ENCODE data around the gene ITM2C.

The ITM2C gene

GRCh38 chr2:230881840-230882239, 17.1 kb downstream of the ITM2C start:
- DNase-seq (ENCODE audit: low read depth in 1 of 2, low spot score in 1 of 2): no peak
- Histone ChIP-seq H3K27me3 (ENCODE audit: insufficient read depth, poor library complexity, severe bottlenecking) (no peaks in the 10 kb centered on the region), H3K4me3 (replicated peaks; ENCODE audit: insufficient read depth, low read length) (no peak overlapping the region), H3K27ac (replicated peaks) (no peak overlapping the region)
- TF ChIP-seq GABPA (IDR thresholded peaks at IDR 0.05; ENCODE audit: low read depth): no peak
- TF ChIP-seq REST (IDR thresholded peaks at IDR 0.05; ENCODE audit: insufficient replicate concordance, low read depth): no peak
- no peak for TF ChIP-seq CTCF (IDR thresholded peaks at IDR 0.05; ENCODE audit: insufficient read depth, low read length)
- TF ChIP-seq POLR2AphosphoS5 (IDR thresholded peaks at IDR 0.05; ENCODE audit: low read depth): no peak
- TF ChIP-seq SPI1 (IDR thresholded peaks at IDR 0.05; ENCODE audit: borderline replicate concordance, low read depth): no peak

GRCh38 chr2:230885463-230886130, 20.9 kb downstream of the ITM2C start:
- Histone ChIP-seq H3K27ac (replicated peaks) (peak overlapping the region; percentile 3; the same call in 1 of the 2 replicates), H3K4me3 (replicated peaks; ENCODE audit: insufficient read depth, low read length) (no peak overlapping the region), H3K27me3 (ENCODE audit: insufficient read depth, poor library complexity, severe bottlenecking) (no peaks in the 10 kb centered on the region)
- TF ChIP-seq SPI1 (IDR thresholded peaks at IDR 0.05; ENCODE audit: borderline replicate concordance, low read depth) (no peak), POLR2AphosphoS5 (IDR thresholded peaks at IDR 0.05; ENCODE audit: low read depth) (no peak), CTCF (IDR thresholded peaks at IDR 0.05; ENCODE audit: insufficient read depth, low read length) (no peak), REST (IDR thresholded peaks at IDR 0.05; ENCODE audit: insufficient replicate concordance, low read depth) (no peak), GABPA (IDR thresholded peaks at IDR 0.05; ENCODE audit: low read depth) (no peak)
- peak in 1 of 2 experiments; percentile 79 for DNase-seq (ENCODE audit: low read depth in 1 of 2, low spot score in 1 of 2)

- no peak overlapping the region for H3K27ac ChIP-seq (replicated peaks)
- no peaks in the 10 kb centered on the region for H3K27me3 ChIP-seq (ENCODE audit: insufficient read depth, poor library complexity, severe bottlenecking)
- H3K4me3 ChIP-seq (replicated peaks; ENCODE audit: insufficient read depth, low read length): no peak overlapping the region
- no peak for TF ChIP-seq CTCF (IDR thresholded peaks at IDR 0.05; ENCODE audit: insufficient read depth, low read length)
- TF ChIP-seq SPI1 (IDR thresholded peaks at IDR 0.05; ENCODE audit: borderline replicate concordance, low read depth): no peak
- no peak for TF ChIP-seq REST (IDR thresholded peaks at IDR 0.05; ENCODE audit: insufficient replicate concordance, low read depth)
- TF ChIP-seq POLR2AphosphoS5 (IDR thresholded peaks at IDR 0.05; ENCODE audit: low read depth): no peak
- no peak for TF ChIP-seq GABPA (IDR thresholded peaks at IDR 0.05; ENCODE audit: low read depth)
- no peak for DNase-seq (ENCODE audit: low read depth in 1 of 2, low spot score in 1 of 2)
Measured at GRCh38 chr2:230886206-230886605, 21.5 kb downstream of the ITM2C start.
